AML-193 (cell line): ENCODE data around the gene ASB10.

Source experiments
- DNase-seq, 2 experiments: peaks; one replicate each; lab custom pipeline; 2025; lab: John Stamatoyannopoulos, UW

The ASB10 gene

DNA sequence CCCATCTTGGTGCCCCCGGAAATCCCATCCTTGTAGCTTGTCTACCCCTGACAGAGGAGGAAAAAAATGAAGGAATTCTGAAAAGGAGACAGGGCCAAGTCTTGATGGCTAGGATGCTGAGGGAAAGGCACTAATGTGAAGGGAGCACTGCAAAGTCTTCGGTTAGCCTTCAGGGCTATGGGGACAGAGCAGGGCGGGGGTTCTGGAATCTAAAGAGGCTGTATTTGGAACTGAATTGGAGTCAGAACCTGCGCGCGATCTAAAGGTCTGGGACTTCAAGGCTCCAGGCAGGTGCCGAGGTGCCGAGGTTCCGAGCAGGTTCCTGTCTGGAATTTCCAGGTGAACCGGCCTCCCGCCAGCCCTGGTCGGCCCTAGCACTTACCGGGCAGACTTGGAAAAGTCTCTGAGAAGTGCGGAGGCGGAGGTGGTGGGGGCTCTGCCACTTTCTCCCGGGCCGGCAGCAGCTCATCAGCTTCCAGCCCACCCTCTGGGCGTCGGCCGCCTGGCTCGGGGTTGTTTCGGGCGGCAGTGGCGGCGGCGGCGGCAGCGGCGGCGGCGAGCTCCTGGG, 20.3 kb downstream of the ASB10 start:
- DNase-seq = no peak

GRCh38 chr7:151161757-151162156, 25.3 kb downstream of the ASB10 start:
- no peak for DNase-seq

- DNase-seq = no peak
Measured at GRCh38 chr7:151157645-151158329, 29.3 kb downstream of the ASB10 start.

DNA sequence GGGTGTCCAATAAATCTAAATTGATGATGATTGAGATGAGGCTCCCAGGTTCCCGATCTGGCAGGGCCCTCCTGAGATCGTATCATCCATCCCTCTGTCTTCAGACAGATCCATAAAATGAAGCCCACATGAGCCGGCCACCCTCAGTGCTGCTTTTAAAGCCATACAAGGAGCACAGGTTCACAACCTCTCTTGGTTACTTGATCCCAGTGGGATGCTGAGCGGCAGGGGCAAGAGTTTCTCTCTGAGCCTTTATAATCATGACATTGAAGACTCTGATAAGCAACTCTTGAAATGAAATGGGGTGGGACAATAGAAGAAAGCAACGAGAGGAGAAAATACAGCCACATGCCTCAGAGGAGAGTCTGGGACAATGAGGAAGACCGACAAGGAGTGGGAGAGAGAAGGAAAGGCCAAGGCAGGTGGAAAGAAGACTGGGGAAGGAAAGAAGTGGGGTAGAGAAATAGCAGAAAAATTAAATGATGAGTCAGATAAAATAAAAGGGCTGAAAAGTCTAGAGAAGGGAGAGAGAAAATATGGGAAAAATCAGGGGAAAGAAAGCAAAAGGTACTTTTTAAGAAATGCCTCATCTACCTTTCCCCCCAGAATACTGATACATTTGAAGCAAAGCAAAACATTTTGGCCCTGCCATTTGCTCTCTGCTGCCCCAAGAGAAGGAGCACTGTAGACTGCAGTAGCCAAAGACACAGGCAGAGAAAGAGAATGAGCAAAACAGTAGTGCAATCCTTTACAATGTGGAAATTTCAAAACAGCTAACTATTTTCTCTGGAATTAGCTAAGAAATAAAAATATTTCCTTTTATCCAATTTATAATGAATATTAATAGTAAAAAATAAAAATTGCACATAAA, 34.2 kb downstream of the ASB10 start:
- no peak for DNase-seq

GRCh38 chr7:151150388-151150787, 36.7 kb downstream of the ASB10 start:
- no peak for DNase-seq

GRCh38 chr7:151148319-151149259, 38.5 kb downstream of the ASB10 start:
- no peak for DNase-seq

DNA sequence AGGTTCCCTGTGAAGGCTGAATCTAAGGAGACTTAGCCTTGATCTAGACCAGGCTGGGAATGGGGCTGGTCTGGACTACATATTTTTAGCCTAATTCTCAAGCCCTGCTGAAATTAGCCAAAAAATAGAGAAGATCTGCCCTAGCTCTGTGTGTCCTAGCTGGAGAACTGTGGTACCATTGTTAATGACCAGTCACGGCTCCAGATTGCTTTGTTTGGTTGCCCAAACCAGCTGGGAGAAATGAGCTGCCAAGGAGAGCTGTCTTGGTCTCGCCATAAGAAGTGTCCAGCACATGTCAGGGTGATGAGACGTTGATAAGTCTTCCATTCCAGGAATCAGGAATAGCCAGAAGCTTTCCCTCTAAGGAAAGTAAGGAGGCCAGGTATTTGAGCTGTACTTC, 40.3 kb downstream of the ASB10 start:
- DNase-seq = no peak

DNA sequence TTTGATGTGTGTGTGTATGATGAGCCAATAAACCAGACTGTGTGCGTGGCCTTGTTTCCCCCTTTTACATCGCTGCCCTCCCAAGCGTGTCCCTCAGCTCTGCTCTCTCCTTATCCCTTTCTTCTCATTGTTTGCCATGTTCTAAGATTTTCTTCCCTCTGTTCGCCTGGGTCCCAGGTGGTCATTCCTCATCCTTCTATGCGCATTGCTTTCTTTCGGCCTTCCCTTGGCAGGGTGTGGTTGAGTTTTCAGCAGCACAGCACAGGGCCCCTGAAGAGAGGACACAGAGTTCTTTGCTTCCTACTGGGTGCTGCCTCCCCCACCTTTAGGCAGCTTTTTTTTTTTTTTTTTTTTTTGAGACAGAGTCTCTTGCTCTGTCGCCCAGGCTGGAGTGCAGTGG, 42.7 kb downstream of the ASB10 start:
- no peak for DNase-seq

DNA sequence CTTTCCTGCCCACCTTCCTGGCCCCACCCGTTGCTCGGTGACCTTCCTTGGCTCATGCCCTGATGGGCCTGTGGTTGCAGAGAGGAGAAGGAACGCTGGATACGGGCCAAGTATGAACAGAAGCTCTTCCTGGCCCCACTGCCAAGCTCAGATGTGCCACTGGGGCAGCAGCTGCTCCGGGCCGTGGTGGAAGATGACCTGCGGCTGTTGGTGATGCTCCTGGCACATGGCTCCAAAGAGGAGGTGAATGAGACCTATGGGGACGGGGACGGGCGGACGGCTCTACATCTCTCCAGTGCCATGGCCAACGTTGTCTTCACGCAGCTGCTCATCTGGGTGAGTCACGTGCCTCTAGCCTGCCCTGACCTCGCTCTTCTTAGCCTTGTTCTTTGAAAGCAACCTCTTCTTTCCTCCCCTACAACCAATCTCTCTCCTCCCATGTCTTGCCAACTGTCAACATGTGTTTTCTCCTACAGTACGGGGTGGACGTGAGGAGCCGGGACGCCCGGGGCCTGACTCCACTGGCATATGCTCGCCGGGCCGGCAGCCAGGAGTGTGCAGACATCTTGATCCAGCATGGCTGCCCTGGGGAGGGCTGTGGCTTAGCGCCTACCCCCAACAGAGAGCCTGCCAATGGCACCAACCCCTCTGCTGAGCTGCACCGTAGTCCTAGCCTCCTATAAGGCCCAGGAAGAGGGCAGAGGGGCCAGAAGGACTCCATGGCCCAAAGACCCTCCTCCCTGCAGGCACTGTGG, 43.6 kb downstream of the ASB10 start:
- DNase-seq = no peak

DNA sequence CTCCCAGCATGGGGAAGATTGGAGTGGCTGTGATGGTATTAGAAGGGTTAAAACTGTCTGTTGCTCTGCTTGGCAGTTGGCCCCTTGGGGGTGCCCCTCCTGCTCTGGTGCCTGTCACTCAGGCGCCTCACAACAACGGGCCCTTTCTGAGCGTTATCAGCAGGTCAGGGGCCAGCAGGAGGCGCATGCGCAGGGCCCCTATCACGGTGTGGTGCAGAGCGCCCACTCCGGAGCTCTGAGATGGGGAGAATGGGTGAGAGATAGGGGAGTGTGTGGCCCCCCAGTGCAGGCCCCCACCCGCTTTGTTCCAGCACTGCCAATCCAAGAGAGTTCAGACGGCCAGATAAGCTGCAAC, 44.4 kb downstream of the ASB10 start:
- no peak for DNase-seq

GRCh38 chr7:151141855-151142685, 45.0 kb downstream of the ASB10 start:
- no peak for DNase-seq

- DNase-seq = no peak
Measured at GRCh38 chr7:151141311-151141854, 45.7 kb downstream of the ASB10 start.

DNA sequence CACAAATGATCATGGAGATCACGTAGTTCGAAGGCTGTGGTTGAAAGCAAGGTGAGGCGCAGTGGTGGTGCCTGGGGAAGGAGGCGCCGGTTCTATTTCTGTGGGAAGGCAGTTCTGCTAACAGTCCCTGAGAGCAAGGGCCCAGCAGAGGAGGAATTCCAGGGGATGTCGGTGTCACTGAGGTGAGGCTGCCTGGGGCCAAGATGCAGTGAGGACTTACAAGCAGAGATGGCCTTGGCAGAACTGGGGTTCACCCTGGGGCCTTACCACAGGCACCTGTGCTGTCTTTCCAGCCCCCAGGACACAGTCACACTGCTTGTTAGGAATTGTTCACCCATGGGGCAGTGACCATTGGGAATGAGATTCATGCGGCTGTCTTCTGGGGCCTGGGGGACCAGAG, 46.2 kb downstream of the ASB10 start:
- DNase-seq = no peak

GRCh38 chr7:151139791-151140190, 47.3 kb downstream of the ASB10 start:
- DNase-seq = no peak

DNA sequence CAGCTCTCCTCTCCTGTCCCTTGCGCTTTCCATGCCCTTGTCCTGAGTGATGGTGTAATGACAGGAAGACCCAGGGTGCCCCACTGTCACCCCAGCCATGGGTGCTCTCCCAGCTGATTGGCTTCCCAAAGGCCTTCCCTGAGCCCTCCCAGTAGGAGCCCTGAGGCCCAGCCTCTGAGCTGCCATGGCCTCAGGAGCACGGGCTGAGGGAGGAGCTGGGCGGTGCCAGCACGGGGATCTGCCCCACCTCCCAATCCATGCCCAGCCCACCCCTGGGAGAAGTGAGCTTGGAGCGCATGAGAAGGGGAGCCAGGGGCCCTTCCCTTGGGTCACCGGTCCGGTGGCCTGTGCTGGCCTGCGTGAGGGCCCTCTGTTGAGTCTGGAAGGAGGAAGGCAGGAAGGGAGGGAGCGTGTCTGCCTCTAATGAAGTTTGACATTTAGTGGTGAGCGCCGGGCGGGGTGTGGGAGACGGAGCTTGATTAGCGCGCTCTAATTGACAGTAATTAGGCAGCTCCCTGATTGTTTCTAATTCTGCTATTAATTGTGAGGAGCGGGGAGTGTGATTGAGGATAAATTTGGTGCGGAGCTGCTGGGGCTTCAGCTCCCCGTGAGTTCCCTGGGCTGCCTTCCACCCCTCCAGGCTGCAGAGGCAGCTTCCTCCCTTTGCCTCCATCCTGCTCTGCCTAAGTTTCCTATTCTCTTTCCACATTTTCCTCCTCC, 47.8 kb downstream of the ASB10 start:
- DNase-seq = no peak

DNA sequence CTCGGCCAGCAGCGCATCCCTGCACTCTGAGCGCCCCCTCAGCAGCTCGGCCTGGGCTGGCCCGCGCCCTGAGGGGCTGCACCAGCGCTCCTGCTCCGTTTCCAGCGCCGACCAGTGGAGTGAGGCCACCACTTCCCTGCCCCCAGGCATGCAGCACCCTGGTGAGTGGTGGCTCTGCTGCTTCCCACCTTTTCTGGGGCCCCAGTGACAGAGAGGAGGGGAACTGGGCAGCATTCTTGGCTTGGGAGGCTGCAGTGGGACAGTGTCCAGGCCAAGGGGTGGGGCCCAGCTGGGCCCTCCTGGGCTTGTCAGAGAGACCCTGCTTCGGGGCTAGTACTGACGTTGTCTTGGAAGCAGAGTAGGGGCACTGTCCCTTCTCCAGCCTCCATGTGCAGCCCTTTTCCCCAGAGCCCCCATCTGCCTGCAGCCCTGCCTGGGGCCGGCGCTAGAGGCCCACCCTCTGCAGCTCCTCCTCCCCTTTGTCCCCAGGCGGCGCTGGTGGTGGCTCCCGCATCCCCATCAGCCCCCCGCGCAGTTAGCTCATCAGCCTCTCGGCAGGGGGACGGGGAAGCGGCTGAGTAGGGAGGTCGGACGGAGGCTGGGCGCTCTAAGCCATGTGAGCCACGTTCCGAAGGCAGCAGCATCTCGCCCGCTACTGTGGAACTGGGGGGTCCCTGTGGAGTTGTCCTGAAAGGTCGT, 48.7 kb downstream of the ASB10 start:
- no peak for DNase-seq

GRCh38 chr7:151137791-151138152, 49.3 kb downstream of the ASB10 start:
- DNase-seq = no peak

GRCh38 chr7:151137076-151137675, 49.9 kb downstream of the ASB10 start:
- DNase-seq = no peak
